PC-9 (cell line): Measurements from ENCODE around the gene PEAK1. TPM values are rescaled to one million over a fixed set of nuclear protein-coding genes. Genes with fewer than 3 reads are reported as not detected.

Source experiments
- BruUV-seq: library from RNA; stranded (reverse); fragments of 400-500 nt; replicated peaks from 2 replicates; lab custom pipeline; 2021; lab: Mats Ljungman, UMichigan
- CTCF ChIA-PET: fragments of 300-600 bp; sonication (Branson Sonifier 250); formaldehyde crosslinking; loops from one replicate; lab custom pipeline; 2022; ENCODE audit warnings: antibody characterized with exemption; lab: Charles Lee
- POLR2A ChIA-PET: fragments of 300-600 bp; sonication (Branson Sonifier 250); formaldehyde crosslinking; loops from one replicate; lab custom pipeline; 2022; ENCODE audit warnings: antibody characterized with exemption; ENCODE audit not compliant: unreplicated experiment; lab: Charles Lee
- DNase-seq, 2 experiments: peaks; one replicate each; pipeline versions ENCODE4 v3.0.0 to v3.0.0-alpha.2; 2015 to 2022; ENCODE audit warnings: mixed read lengths in 1 of 2
- H2AFZ ChIP-seq: fragments of 200-600 bp; sonication (generic); 2 replicates; pipeline ENCODE4 v1.8.1; 2017; ENCODE audit warnings: antibody characterized with exemption
- H3F3A ChIP-seq: fragments of 200-600 bp; sonication (generic); 2 replicates; pipeline ENCODE4 v1.8.1; 2017; ENCODE audit warnings: antibody characterized with exemption, mild to moderate bottlenecking, low read depth; ENCODE audit not compliant: insufficient read depth
- H3K27ac ChIP-seq: fragments of 200-600 bp; sonication (generic); 2 replicates; pipeline ENCODE4 v1.6.1; 2016; ENCODE audit warnings: mixed run types
- H3K27me3 ChIP-seq: fragments of 200-600 bp; sonication (generic); 2 replicates; pipeline ENCODE4 v1.6.1; 2016; ENCODE audit warnings: low read depth, mixed run types; ENCODE audit not compliant: insufficient read depth
- H3K36me3 ChIP-seq: fragments of 200-600 bp; sonication (generic); 2 replicates; pipeline ENCODE4 v1.6.1; 2016; ENCODE audit warnings: low read depth, mixed run types
- H3K4me1 ChIP-seq: fragments of 200-600 bp; sonication (generic); replicated peaks from 2 replicates; pipeline ENCODE4 v1.6.1; 2016; ENCODE audit warnings: mixed run types; ENCODE audit not compliant: insufficient read depth
- H3K4me2 ChIP-seq: fragments of 200-600 bp; sonication (generic); 2 replicates; pipeline ENCODE4 v1.6.1; 2017; ENCODE audit warnings: mixed run types
- H3K4me3 ChIP-seq: fragments of 200-600 bp; sonication (generic); 2 replicates; pipeline ENCODE4 v1.6.1; 2016; ENCODE audit warnings: mixed run types
- H3K79me2 ChIP-seq: fragments of 200-600 bp; sonication (generic); 2 replicates; pipeline ENCODE4 v1.6.1; 2017; ENCODE audit warnings: low read depth, mixed run types
- H3K9me2 ChIP-seq: fragments of 200-600 bp; sonication (generic); 2 replicates; pipeline ENCODE4 v1.8.1; 2017; ENCODE audit warnings: mild to moderate bottlenecking; ENCODE audit not compliant: insufficient read depth
- H3K9me3 ChIP-seq: fragments of 200-600 bp; sonication (generic); 2 replicates; pipeline ENCODE4 v1.8.1; 2016; ENCODE audit warnings: low read depth; ENCODE audit not compliant: insufficient read depth
- H4K20me1 ChIP-seq: fragments of 200-600 bp; sonication (generic); 2 replicates; pipeline ENCODE4 v1.8.1; 2017; ENCODE audit not compliant: insufficient read depth
- CTCF ChIP-seq: fragments of 200-600 bp; sonication (generic); conservative IDR thresholded peaks from 2 replicates; pipeline ENCODE4 v1.6.1; 2017; ENCODE audit warnings: mixed run types, antibody characterized with exemption, mild to moderate bottlenecking, moderate library complexity
- EZH2 ChIP-seq: fragments of 200-600 bp; sonication (generic); IDR thresholded peaks from 2 replicates; pipeline ENCODE4 v1.8.0; 2017; ENCODE audit warnings: antibody characterized with exemption, low read depth
- intact Hi-C: fragments of 100-400 bp; cut with micrococcal nuclease; formaldehyde crosslinking; loops from one replicate; pipeline ENCODE4 v1.10.0; 2022; ENCODE audit not compliant: unreplicated experiment
- total RNA-seq: library from RNA; stranded (reverse); gene quantifications from 2 replicates; pipeline ENCODE4 v1.2.3, GENCODE V29; 2021

PEAK1 gene
- total RNA-seq, 1 experiment from 2014 or later = 20.7 TPM

- DNase-seq = no peak
- no peaks in the 10 kb centered on the region for H3K4me1 ChIP-seq
- H3F3A ChIP-seq = no peaks in the 10 kb centered on the region
- POLR2A ChIA-PET = no interaction called here
- no peak overlapping the region for H3K4me3 ChIP-seq
- TF ChIP-seq CTCF = no peak
- TF ChIP-seq EZH2 = no peak
- H3K9me2 ChIP-seq = no peaks in the 10 kb centered on the region
- intact Hi-C loops = no loop called here
- H3K27ac ChIP-seq = no peak overlapping the region
- no TSS peak for BruUV-seq
- no peaks in the 10 kb centered on the region for H3K79me2 ChIP-seq
- no peak overlapping the region for H3K4me2 ChIP-seq
- no peaks in the 10 kb centered on the region for H3K36me3 ChIP-seq
- no peak overlapping the region for H2AFZ ChIP-seq
- CTCF ChIA-PET = no interaction called here
- no peaks in the 10 kb centered on the region for H3K27me3 ChIP-seq
- H3K9me3 ChIP-seq = peaks cover 9% of the 10 kb centered on the region; the same call in 1 of the 2 replicates
- no peaks in the 10 kb centered on the region for H4K20me1 ChIP-seq
Measured at GRCh38 chr15:77395013-77395774, 24.7 kb downstream of the PEAK1 start.

DNA sequence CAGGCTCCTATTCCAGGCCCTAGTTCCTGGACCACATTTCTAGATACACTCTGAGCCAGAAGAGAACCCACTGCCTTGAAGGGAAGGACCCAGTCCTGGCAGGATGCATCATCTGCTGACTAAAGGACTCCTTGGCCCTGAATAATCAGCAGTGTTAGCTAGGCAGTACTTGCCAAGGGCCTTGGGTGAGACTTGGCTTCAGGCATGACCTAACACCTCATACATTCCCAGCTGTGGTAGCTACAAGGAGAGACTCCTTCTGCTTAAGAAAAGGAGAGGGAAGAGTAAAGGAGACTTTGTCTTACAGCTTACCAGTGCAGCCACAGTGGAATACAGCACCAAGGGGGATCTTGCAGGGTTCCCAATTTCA is 26.4 kb downstream of the PEAK1 start:
- Histone ChIP-seq H3K4me2 (no peak overlapping the region), H2AFZ (no peak overlapping the region), H3F3A (no peaks in the 10 kb centered on the region), H3K36me3 (no peaks in the 10 kb centered on the region), H3K79me2 (no peaks in the 10 kb centered on the region), H3K9me2 (no peaks in the 10 kb centered on the region), H4K20me1 (no peaks in the 10 kb centered on the region; the same call in 1 of the 2 replicates), H3K4me3 (no peak overlapping the region), H3K27ac (no peak overlapping the region), H3K4me1 (no peaks in the 10 kb centered on the region), H3K27me3 (no peaks in the 10 kb centered on the region), H3K9me3 (no peaks in the 10 kb centered on the region)
- ChIA-PET POLR2A (no interaction called here), CTCF (no interaction called here)
- DNase-seq = no peak
- TF ChIP-seq EZH2 (no peak), CTCF (no peak)
- intact Hi-C loops = no loop called here
- BruUV-seq = no TSS peak

DNA sequence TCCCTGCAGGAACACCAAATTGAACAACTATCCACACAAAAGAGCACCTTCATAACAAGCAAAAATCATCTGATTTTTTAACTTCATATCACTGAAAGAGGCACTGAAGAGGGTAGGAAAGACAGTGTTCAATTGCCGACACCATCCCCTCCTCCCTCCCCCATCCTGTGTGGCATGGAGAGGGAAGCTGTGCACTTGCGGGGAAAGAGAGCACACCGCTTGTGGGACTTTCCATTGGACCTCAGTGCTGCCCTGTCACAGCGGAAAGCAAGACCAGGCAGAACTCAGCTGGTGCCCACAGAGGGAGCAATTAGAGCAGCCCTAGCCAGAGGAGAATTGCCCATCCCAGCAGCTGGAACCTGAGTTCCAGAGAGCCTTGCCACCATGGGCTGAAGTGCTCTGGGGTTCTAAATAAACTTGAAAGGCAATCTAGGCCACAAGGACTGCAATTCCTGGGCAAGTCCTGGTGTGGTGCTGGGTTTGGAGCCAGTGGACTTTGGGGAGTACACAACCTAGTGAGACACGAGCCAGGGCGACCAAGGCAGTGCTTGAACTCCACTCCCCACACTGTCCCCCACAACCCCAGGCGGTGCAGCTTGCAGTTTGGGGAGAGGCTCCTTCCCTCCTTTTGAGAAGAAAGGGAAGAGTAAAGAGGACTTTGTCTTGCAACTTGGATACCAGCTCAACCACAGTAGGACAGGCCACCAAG is 27.0 kb downstream of the PEAK1 start:
- BruUV-seq = no TSS peak
- POLR2A ChIA-PET = no interaction called here
- H3K79me2 ChIP-seq = no peaks in the 10 kb centered on the region

More for the DNA sequence above, 27.0 kb downstream of the PEAK1 start:
- DNase-seq = no peak
- Histone ChIP-seq H4K20me1 (no peaks in the 10 kb centered on the region; the same call in 1 of the 2 replicates), H3K27ac (no peak overlapping the region), H2AFZ (no peak overlapping the region), H3K4me3 (no peak overlapping the region), H3K9me2 (no peaks in the 10 kb centered on the region), H3K36me3 (no peaks in the 10 kb centered on the region), H3K4me1 (no peaks in the 10 kb centered on the region), H3F3A (no peaks in the 10 kb centered on the region), H3K9me3 (no peaks in the 10 kb centered on the region), H3K4me2 (no peak overlapping the region), H3K27me3 (no peaks in the 10 kb centered on the region)
- TF ChIP-seq CTCF = no peak
- TF ChIP-seq EZH2 = no peak
- intact Hi-C loops = no loop called here
- CTCF ChIA-PET = no interaction called here
